ENCODE measurements around the gene RGSL1. TPM values are rescaled to one million over a fixed set of nuclear protein-coding genes. Genes with fewer than 3 reads are reported as not detected.

Gene RGSL1
- total RNA-seq, 1 donor from 2014 or later = not detected

- Mint-ChIP-seq H3K27me3 (peaks cover under 1% of the 10 kb centered on the region), H3K4me3 (no peak overlapping the region), H3K9me3 (no peaks in the 10 kb centered on the region), H3K36me3 (no peaks in the 10 kb centered on the region), H3K27ac (no peak overlapping the region), H3K4me1 (ENCODE audit: unreplicated experiment) (no peaks in the 10 kb centered on the region)
- no peak for DNase-seq (ENCODE audit: extremely low spot score, unreplicated experiment)
- TF ChIP-seq CTCF (conservative IDR thresholded peaks at IDR 0.05) = no peak
Observed at GRCh38 chr1:182488803-182489202, 38.9 kb downstream of the RGSL1 start.

GRCh38 chr1:182493063-182493462, 43.1 kb downstream of the RGSL1 start:
- H3K4me1 Mint-ChIP-seq (ENCODE audit: unreplicated experiment) = no peaks in the 10 kb centered on the region
- H3K9me3 Mint-ChIP-seq = no peaks in the 10 kb centered on the region
- no peak for DNase-seq (ENCODE audit: extremely low spot score, unreplicated experiment)
- H3K27me3 Mint-ChIP-seq = peaks cover 3% of the 10 kb centered on the region
- TF ChIP-seq CTCF (conservative IDR thresholded peaks at IDR 0.05) = no peak
- no peaks in the 10 kb centered on the region for H3K36me3 Mint-ChIP-seq
- H3K27ac Mint-ChIP-seq = no peak overlapping the region
- H3K4me3 Mint-ChIP-seq = no peak overlapping the region

GRCh38 chr1:182495002-182495401, 45.1 kb downstream of the RGSL1 start:
- DNase-seq (ENCODE audit: extremely low spot score, unreplicated experiment) = no peak
- H3K27me3 Mint-ChIP-seq = peaks cover 3% of the 10 kb centered on the region
- no peaks in the 10 kb centered on the region for H3K9me3 Mint-ChIP-seq
- no peaks in the 10 kb centered on the region for H3K36me3 Mint-ChIP-seq
- TF ChIP-seq CTCF (conservative IDR thresholded peaks at IDR 0.05) = no peak
- no peak overlapping the region for H3K4me3 Mint-ChIP-seq
- no peaks in the 10 kb centered on the region for H3K4me1 Mint-ChIP-seq (ENCODE audit: unreplicated experiment)
- H3K27ac Mint-ChIP-seq = no peak overlapping the region

GRCh38 chr1:182495693-182496092, 45.7 kb downstream of the RGSL1 start:
- Mint-ChIP-seq H3K9me3 (no peaks in the 10 kb centered on the region), H3K27me3 (peaks cover 3% of the 10 kb centered on the region), H3K4me1 (ENCODE audit: unreplicated experiment) (no peaks in the 10 kb centered on the region), H3K36me3 (no peaks in the 10 kb centered on the region), H3K4me3 (no peak overlapping the region), H3K27ac (no peak overlapping the region)
- TF ChIP-seq CTCF (conservative IDR thresholded peaks at IDR 0.05) = no peak
- DNase-seq (ENCODE audit: extremely low spot score, unreplicated experiment) = no peak

GRCh38 chr1:182507685-182508084, 57.7 kb downstream of the RGSL1 start:
- Mint-ChIP-seq H3K36me3 (no peaks in the 10 kb centered on the region), H3K27ac (no peak overlapping the region), H3K4me3 (no peak overlapping the region), H3K4me1 (ENCODE audit: unreplicated experiment) (no peaks in the 10 kb centered on the region), H3K9me3 (peaks cover 4% of the 10 kb centered on the region), H3K27me3 (peaks cover 6% of the 10 kb centered on the region)
- no peak for TF ChIP-seq CTCF (conservative IDR thresholded peaks at IDR 0.05)
- DNase-seq (ENCODE audit: extremely low spot score, unreplicated experiment) = no peak

GRCh38 chr1:182515556-182515955, 65.6 kb downstream of the RGSL1 start:
- Mint-ChIP-seq H3K4me1 (ENCODE audit: unreplicated experiment) (no peaks in the 10 kb centered on the region), H3K4me3 (no peak overlapping the region), H3K36me3 (no peaks in the 10 kb centered on the region), H3K27me3 (peaks cover 3% of the 10 kb centered on the region), H3K27ac (no peak overlapping the region), H3K9me3 (no peaks in the 10 kb centered on the region)
- DNase-seq (ENCODE audit: extremely low spot score, unreplicated experiment) = no peak
- no peak for TF ChIP-seq CTCF (conservative IDR thresholded peaks at IDR 0.05)

Measured in type B pancreatic cell (in vitro differentiated cells).